Cardiac fibroblast (primary cell): Measurements from ENCODE around the gene BTG3.

ENCODE experiments used
- DNase-seq, 2 donors: peaks; one replicate each; pipeline versions ENCODE4 v3.0.0 to v3.0.0-alpha.2; 2010; ENCODE audit warnings: low read depth in 2 of 2
- H3K4me3 ChIP-seq, 2 donors: replicated peaks in 1 of 2; 1 replicate in 1 of 2; 2 replicates in 1 of 2; pipeline ENCODE4 v1.5.1; 2011; ENCODE audit warnings: low read depth in 2 of 2, low read length in 2 of 2, mild to moderate bottlenecking in 2 of 2, moderate library complexity in 1 of 2
- TF ChIP-seq, protein P1 (sequence below): IDR thresholded peaks from one replicate; pipeline ENCODE4 v1.5.1; 2011; ENCODE audit warnings: low read depth, mild to moderate bottlenecking, low read length, inconsistent platforms

The BTG3 gene

DNA sequence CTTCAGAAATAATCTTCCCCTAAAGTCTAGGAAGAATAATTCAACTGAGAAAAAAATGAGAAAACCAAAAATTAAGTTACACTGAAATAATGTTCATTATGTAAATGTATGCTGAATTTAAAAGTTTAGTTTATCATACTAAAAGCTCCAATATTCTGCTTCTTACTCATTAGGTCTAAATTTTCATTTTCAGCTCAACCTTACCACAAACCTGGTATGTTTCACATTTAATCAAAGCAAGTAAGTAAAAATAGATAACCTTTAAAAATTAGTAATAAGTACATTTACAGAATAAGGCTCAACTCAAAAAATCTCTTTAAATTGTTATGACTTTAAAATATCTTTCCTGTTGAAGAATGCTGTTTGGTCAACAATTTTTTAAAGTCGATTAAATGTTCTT is 15.0 kb downstream of the BTG3 start:
- no peak for DNase-seq
- TF ChIP-seq, protein P1, sequence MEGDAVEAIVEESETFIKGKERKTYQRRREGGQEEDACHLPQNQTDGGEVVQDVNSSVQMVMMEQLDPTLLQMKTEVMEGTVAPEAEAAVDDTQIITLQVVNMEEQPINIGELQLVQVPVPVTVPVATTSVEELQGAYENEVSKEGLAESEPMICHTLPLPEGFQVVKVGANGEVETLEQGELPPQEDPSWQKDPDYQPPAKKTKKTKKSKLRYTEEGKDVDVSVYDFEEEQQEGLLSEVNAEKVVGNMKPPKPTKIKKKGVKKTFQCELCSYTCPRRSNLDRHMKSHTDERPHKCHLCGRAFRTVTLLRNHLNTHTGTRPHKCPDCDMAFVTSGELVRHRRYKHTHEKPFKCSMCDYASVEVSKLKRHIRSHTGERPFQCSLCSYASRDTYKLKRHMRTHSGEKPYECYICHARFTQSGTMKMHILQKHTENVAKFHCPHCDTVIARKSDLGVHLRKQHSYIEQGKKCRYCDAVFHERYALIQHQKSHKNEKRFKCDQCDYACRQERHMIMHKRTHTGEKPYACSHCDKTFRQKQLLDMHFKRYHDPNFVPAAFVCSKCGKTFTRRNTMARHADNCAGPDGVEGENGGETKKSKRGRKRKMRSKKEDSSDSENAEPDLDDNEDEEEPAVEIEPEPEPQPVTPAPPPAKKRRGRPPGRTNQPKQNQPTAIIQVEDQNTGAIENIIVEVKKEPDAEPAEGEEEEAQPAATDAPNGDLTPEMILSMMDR = no peak

DNA sequence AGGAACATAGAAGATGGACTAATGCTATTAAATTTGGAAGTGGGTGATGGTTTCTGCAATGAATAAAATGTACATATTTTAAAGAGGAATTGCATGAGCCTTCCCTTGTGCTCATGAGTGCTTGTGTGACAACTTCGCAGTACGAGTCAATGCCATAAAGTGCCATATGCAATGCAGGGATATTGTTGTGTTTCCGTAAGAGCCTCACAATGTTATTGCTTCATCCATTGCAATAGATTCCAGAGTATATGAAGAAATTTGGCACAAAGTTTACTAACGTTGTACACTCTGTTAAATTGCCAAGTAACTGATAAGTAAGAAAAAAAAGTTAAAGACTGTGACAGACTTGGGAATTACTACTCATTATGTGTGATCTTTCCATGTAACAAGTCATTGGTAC is 22.3 kb downstream of the BTG3 start:
- H3K4me3 ChIP-seq = no peak overlapping the region
- TF ChIP-seq, protein P1 = no peak
- peak; percentile 42 to 90 for DNase-seq

More for the DNA sequence above, 15.0 kb downstream of the BTG3 start:
- H3K4me3 ChIP-seq = no peak overlapping the region

DNA sequence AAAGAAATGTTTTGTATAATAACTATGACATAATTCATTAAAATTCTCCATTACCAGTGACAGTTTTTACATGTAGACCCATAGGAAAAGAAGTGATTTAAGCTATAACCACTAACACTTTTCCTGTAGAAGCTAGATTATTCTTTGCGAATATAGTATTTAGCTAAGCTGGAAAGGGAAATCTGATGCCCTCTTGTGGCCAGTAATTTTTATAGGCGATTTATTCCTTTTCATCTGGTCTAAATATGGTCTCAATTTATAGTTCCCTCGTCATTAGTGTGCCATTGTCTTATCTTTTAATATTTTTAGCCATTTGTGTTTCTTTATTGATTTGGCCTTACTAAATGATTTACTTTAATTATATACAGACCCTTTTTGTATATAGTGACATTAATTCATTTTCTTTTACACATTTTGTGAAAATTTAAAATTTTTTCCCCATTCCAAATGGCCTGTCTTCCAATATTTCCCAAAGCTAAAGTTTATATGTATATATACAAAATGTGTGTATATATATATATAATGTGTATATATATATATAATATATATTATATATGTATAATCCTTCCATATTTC is 26.7 kb downstream of the BTG3 start:
- peak; percentile 73 to 76 for DNase-seq
- TF ChIP-seq, protein P1 = peak; percentile 53

DNA sequence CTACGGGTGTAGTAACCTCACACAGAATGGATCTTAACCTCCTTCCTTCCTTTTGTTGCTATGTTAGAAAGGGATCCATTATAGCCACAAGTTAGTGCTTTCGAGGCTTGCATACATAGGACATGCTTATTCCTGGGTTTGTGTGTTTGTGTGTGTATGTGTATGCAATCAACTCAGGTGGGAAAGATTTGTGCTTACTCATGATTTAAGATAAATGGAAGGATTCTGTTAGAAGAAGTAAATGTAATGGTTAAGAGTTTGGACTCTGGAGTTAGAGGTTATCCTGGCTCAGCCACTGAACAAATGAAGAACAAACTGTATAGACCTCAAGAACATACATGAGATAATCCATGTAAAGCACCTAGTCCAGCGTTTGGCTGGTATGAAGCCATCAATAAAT is 28.8 kb downstream of the BTG3 start:
- TF ChIP-seq, protein P1 = no peak
- H3K4me3 ChIP-seq = no peak overlapping the region
- DNase-seq = no peak

More for the DNA sequence above, 26.7 kb downstream of the BTG3 start:
- H3K4me3 ChIP-seq = no peak overlapping the region

DNA sequence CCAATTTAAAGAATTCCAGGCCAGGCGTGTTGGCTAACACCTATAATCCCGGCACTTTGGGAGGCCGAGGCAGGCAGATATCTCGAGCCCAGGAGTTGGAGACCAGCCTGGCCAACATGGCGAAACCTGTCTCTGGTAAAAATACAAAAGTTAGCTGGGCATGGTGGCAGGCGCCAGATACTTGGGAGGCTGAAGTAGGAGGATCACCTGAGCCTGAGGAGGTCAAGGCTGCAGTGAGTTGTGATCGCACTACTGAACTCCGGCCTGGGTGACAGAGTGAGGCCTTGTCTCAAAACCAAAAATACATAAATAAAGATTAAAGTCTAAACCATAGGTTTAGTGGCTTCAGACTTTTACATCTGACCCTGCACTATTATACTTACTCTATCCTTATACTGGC is 32.4 kb downstream of the BTG3 start:
- no peak overlapping the region for H3K4me3 ChIP-seq
- TF ChIP-seq, protein P1 = no peak
- no peak for DNase-seq

DNA sequence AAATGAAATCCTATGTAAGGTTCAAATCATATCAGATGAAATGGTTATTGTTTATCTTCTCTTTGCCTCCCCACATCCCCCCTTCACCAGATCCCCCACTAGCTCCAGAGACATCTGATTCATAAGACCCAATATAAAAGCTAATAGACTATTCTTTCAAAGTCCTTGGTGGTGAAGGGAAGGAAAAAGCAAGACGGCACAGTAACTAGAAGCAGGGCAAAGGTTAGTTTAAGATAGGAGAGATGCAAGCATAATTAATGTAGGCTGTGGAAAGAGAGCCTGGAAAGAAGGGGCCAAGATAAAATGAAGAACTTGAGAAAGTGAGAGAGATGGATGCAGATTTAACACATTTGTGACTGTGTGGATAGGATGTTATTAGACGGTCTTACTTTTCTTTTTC is 33.8 kb downstream of the BTG3 start:
- no peak overlapping the region for H3K4me3 ChIP-seq
- TF ChIP-seq, protein P1 = no peak
- DNase-seq = no peak

DNA sequence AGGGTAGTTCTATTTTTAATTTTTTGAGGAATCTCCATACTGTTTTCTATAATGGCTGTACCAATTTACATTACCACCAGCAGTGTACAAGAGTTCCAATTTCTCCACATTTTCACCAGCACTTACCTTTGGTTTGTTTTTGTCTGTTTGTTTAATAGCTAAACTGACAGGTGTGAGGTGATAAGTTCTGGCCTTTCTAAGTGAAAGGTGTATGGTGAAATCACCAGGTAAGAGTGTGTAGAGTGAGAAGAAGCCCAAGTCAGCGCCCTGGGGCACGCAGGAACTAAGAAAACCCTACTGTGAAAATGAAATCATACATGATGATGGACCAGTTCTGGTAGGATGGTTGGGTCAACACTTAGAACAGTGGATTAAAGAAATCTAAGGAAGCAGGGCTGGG is 34.5 kb downstream of the BTG3 start:
- TF ChIP-seq, protein P1 = no peak
- H3K4me3 ChIP-seq = no peak overlapping the region
- DNase-seq = no peak
